ENCODE results near the gene FAM81B.
A peak's percentile ranks its signal among the peaks of the same experiment; 100 is the strongest.
"Not testable (repeated sequence)": the region's sequence is repeated elsewhere in the genome, so short reads cannot be mapped to it uniquely, and the experiment has no call there.

Gene FAM81B, protein sequence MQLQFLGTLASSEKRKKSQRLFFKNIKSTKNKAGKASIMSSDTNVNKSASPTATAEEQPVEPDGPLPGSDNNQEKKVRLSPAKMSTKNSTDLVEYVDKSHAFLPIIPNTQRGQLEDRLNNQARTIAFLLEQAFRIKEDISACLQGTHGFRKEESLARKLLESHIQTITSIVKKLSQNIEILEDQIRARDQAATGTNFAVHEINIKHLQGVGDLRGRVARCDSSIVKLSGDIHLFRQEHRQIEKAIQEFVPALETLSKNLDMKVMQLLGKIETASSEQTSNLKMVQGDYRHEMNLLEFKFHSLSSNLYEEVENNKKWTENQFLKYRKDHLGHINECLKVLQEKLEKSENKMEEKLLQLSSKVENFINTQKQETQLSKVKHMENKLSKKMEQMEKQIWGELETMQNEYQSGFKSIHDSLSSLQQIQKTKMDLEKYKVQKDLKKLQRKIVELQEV

DNA sequence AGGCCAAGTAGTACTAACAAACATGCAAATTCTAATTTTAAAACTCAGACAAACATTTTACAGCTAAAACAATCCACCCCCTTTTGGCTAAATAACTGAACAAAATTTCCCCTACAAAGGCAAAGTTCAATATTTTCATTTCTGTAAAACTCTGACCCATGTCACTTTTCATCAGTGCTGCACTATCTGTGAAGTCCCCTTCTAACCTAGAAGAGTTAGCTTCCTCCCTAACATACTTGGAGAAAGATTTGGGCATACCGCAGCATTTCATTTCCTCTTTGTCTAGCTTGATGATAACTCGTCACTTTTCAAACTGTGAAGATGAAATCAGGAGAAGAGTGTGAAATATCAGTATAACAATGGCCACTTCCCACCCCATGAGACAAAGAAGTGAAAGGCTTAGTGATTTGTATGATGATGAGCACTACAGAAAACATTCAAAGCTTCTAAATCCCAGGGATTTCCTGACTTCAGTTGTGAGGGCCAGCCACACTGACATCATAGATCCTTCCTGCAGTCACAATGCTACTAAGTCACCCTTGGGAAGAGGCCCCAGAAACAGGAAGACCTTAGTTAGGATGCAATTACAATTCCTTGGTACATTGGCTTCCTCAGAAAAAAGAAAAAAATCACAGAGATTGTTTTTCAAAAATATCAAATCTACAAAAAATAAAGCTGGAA, at the start of gene FAM81B:
TSS of gene FAM81B (plus strand) at position 555 of the 681 bp plus-strand sequence. CDS start at position 579, 24 bp downstream.
- DNase-seq: no peak

DNA sequence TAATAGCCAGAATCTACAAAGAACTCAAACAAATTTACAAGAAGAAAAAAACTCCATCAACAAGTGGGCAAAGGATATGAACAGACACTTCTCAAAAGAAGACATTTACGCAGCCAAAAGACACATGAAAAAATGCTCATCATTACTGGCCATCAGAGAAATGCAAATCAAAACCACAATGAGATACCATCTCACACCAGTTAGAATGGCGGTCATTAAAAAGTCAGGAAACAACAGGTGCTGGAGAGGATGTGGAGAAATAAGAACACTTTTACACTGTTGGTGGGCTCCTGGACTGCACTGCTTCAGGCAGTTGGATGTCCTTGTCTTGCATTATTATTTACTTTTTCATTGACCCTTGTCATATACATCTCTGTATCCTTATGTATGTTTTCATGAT, 49.7 kb upstream of the FAM81B start:
- DNase-seq: not testable (repeated sequence)

DNA sequence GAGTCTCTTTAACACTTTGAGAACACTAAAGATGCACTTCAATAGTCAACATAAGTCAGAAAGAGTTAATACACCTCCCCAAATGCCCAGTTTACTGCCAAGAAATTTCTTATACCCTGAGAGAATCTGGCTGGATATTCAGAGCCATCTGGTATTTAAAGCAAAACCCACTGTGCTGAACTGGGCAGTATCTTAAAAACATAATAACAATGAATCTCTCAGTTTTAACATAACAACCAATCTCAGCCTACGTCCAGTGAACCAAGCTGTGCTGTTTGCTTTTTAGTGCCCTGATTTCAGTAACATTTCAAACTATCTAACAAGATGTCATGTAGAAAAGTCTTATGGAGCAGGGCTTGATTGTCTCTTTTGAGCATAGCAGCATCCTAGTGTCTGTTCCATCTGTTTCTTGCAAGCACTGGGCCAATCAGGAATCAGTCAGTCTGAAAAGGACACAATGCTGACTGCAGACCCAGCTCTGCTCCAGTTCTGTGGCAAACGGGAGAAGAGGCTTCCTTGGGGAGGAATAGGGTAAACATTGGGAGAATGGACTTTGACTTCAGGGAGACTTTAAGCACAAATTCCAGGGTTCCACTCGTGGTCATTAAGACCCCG, 43.6 kb upstream of the FAM81B start:
- no peak for DNase-seq

DNA sequence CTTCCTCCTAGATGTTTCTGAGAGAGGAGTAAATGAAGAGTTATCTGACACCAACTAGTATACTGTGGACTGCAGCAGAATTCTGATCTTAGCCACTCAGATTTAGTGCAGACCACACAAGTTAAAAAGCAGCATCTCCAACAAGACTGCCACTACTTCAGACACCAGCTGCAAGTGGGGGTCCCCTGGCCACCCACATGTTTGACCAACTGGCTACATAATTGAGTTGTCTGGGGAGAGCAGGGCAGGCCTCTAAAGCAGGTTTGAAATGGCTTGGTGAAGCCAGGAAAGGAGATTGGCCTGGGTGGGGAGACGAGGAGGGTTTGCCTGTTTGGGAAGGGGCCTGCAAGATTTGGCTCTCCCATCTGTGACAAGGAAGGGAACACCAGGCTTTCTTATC, 40.5 kb upstream of the FAM81B start:
- no peak for DNase-seq

DNA sequence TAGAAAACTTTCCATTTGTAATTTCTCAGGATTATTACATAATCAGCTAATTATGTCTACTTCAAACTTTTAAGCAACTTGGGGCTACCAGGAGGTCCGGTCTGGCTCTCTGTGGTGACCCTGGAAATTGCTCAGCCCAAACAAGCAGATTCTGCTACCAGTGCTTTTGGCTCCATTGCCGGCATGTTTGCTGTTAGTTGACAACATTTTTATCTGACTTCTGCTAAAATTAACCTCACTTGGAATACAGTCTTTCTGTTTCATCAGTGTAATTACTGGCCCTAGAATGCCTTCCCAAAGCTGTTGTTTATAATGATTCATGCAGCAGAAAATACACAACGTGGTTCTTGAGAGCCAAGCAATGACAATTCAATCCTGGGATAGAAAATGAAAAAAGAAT, 38.5 kb upstream of the FAM81B start:
- no peak for DNase-seq

DNA sequence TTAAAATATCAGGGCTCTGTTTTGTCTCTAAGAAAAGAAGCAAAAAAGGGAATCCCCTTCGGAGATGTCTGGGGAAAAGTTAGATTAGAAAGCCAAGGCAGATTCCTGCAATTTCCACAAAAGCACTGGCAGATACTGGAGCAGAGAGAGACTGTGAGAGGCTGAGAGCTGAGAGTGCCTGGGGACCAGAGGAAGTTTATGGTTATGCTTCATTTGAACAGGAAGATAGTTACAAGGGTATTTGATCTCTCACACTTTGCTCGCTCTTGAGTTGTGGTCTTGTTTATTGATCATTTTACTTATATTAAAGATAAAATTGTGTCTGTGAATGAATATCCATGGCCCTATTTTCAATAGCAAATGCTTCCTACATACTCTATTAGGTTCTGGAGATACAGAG, 32.8 kb upstream of the FAM81B start:
- no peak for DNase-seq

DNA sequence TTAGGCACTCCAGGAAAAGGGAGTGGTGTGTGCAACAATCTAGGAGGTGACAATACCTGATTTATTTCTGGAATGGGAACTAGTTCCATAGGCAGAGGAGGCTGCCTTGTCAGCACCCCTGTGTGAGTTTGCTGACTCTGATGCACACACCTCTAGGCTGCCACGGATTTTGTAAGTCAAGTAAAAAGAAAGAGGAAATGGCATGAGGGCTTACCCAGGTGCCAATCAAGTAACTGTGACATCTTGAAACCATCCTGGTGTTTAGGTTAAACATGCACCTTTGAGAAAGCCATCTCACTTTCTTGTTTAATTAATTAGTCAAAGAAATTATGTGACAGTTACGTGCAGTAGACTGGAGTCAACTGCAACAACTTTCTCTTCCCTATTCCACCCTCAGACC, 32.3 kb upstream of the FAM81B start:
- no peak for DNase-seq

DNA sequence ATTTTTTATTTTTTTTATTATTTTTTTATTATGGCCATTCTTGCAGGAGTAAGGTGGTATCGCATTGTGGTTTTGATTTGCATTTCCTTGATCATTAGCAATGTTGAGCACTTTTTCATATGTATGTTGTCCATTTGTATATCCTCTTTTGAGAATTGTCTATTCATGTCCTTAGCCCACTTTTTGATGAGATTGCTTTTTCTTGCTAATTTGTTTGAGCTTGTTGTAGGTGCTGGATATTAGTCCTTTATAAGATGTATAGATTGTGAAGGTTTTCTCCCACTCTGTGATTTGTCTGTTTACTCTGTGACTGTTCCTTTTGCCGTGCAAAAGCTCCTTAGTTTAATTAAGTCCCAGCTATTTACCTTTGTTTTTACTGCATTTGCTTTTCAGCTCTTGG, 30.5 kb upstream of the FAM81B start:
- DNase-seq: not testable (repeated sequence)

DNA sequence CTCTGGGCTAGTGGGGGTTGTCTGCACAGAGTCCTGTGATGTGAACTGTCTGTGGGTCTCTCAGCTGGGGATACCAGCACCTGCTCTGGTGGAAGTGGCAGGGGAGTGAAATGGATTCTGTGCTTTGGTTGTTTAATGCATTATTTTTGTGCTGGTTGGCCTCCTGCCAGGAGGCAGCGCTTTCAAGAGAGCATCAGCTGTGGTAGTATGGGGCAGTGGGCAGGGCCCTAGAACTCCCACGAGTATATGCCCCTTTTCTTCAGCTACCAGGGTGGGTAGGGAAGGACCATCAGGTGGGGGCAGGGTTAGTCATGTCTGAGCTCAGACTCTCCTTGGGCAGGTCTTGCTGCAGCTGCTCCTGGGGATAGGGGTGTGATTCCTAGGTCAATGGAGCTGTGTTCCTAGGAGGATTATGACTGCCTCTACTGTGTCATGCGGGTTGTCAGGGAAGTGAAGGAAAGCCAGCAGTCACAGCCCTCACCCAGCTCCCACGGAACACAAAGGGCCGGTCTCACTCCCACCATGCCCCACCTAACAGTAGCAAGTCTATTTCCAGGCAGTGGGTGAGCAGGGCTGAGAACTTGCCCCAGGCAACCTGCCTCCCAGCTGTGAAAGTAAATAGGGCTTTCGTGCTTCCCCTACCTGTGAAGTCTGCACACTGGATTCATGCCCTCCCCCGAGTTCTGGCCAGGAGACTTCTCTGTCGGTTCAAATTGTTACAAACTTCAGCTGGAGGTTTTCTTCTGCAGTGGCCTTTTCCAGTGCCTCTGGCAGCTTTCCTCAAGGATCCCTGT, 25.7 kb upstream of the FAM81B start:
- no peak for DNase-seq

DNA sequence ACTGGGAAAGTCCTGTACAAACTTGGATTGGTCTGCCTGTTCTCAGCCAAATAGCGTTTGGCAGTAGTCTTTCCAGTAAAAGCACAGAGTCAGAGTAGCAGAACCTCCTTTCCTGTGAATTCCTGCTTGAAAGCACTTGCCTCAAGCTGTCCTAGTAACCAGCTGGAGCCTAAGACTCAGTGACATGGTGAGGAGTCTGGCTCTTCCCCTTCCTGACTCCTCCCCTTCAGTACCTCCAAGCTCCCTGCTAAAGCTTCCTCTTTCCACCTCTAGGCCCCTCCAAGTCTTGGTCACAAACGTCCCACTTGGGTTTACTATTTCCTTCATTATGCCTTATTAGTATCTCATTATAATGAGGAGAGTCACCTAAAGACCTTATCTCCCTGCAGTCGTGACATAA, 21.4 kb upstream of the FAM81B start:
- DNase-seq: peak; percentile 43

DNA sequence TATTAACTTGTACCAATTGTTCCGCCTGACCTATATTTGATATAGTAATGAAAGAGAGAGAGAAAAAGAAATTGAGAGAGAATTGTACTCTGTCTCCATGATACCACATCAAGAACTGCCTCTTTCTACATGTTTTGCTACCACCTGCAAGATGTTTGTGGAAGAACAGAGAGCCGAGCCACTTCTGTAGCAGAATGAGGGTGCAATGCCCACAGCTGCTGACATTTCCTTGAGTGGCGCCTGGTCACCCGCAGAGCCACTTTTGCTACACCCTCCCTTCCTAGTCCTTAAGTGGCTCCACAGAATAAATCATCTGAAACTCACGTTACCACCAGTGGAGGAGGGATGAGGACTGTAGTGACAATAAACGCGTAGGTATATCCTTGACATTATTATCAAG, 17.1 kb upstream of the FAM81B start:
- no peak for DNase-seq

DNA sequence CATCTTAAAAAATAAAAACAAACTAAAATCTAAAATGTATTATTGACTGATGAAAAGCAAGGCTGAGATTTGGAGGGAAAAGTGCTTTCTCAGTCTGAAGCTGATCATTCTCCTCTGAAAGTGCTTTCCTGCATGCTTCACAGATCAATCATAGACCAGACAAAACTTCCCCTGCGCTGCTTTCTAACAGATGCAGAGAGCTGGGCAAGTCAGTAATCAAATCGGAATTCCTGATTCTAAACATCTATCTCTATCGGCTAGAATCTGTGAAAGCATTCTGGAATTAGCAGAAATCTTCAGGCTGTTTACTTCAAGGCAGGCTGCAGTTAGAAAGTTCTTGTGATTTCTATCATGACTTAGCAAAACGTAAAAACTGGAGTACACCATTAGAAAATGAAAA, 15.6 kb upstream of the FAM81B start:
- no peak for DNase-seq

DNA sequence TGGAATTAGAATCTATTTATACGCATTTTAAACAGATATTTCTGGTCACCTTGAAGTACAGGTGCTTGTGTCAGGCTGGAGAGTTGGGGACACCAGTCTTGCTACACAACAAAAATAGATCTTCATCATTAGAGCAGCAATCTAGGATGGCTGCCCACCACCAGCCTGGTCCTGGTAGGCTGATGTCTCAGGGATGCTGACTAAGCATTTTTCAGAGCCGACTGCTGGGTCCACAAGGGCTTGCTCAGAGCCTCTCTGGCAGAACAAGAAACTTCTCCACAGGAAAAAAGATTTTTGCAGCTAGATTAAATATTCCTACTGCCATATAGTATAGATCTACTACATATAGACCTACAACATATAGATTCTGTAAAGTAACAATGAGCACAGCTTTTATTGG, 12.0 kb upstream of the FAM81B start:
- no peak for DNase-seq

DNA sequence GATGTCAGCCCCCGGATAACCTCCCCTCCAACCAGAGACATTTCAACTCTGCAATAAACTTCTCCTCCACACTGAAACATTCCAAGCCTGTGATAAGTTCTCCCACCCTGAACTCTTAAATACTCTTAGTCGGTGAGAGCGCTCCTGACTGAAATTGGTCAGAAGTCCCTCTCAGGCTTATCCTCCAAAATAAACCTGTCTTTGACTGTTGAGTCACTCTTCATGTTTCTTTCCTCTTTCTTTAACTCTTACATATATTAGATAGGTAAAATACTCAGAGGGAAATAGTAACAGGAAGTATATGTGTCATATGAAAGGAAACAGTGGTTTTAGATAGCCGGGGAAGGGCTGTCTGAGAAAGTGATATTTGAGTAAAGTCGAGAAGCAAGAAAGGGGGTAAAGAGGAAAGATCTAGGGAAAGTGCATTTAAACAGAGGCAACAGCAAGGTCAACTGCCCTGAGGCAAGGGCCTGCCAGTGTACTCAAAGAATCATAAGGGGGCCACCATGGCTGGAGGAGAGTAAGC, 11.0 kb upstream of the FAM81B start:
- DNase-seq: no peak

DNA sequence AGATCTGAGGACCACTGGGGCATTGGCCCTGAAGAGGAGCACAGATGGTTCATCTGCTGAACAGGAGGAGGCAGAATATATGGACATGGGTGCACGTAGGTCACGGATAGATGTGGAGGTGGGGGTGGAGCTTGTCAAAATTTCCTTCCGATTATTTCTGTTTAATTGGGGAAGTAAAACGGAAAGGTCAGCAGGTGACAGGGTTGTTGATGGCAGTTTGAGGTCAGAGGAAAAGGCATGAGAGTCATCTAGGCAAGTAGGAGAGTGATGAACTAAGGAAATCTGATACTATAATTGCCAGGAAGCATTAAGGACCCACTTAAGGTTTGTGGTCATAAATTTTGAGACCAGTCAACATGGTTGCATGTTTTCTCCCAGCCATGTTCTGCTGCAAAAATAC, 8.4 kb upstream of the FAM81B start:
- DNase-seq: no peak

DNA sequence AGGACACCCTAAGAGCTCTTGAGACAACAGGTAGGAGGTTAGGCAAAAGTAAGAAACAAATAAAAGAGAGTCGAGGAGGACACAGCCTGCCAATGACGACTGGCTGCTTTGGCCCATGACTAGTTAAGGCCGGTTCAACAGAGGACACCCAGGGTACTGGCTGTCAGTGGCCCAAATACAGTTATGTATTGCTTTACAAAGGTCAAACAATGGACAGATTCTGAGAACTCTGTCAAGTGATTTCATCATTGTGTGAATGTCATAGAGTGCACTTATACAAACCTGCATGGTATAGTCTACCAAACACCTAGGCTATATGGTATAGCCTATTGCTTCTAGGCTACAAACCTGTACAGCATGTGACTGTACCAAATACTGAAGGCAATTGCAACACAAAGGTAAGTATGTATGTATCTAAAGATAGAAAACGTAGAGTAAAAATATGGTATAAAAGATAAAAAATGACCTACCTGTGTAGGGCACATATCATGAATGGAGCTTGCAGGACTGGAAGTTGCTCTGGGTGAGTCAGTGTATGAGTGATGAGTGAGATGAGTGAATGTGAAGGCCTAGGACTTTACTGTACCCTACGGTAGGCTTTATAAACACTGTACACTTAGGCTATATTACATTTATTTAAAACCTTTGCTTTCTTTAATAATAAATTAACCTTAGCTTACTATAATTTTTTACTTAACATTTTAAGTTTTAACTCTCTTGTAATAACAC, 6.5 kb upstream of the FAM81B start:
- DNase-seq: no peak

DNA sequence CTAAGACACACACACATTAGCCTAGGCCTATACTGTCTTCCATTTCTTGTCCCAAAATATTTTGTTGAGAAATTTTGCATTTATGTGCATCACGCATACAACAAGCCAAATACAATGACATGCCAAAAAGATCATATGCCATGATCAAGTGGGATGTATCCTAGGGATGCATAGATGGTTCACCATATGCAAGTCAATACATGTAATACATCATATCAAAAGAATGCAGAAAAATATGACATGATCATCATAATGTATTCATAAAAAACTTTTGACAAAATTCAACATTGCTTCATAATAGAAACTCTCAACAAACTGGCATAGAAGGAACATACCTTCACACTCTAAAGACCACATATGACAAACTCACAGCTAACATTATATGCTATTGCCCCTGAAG, 5.8 kb upstream of the FAM81B start:
- DNase-seq: no peak

DNA sequence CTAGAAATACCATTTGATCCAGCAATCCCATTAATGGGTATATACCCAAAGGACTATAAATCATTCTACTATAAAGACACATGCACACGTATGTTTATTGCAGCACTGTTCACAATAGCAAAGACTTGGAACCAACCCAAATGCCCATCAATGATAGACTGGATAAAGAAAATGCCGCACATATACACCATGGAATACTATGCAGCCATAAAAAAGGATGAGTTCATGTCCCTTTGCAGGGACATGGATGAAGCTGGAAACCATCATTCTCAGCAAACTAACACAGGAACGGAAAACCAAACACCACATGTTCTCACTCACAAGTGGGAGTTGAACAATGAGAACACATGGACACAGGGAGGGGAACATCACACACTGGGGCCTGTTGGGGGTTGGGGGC, 799 bp downstream of the FAM81B start:
- not testable (repeated sequence) for DNase-seq

DNA sequence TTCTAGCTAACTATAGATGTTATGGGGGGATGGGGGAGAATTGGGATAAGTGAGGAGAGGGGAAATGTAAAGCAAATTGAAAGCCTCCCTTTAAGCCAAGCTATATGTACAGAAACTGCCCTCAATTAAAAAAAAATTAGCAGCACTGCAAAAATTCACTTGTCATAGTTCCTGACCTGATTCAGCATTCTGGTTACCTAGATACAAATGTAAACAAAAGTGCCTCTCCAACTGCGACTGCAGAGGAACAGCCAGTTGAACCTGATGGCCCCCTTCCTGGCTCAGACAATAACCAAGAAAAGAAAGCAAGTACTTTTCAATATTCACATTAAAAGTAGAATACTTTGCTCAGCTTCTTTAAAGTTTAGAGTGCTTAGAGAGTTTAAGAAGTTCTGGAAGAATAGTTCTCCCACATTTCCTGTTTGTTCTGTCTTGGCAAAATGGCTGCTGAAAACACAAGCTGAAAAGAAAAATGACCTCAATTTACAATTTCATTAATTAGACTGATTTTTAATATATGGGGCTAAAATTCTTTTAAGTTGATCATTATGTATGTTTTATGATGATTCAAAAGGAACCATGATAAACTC, 1.5 kb downstream of the FAM81B start:
- DNase-seq: peak; percentile 81

DNA sequence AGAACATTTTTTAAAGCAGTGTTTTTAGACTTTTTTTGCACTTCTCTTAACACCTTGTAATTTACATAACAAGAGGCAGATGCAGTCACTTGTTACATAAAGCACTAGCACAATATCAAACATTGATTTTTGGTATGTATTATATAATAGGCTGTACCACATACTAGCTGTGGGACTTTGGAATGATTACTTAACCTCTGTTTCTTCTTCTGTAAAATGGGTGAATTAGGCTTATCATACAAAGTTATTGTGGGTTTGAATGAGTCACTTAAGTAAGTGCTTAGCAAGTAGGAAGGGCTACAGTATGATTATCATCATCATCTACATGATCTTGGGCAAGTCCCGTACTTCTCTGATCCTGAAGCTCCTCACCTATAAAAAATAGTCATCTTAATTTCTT, 2.1 kb downstream of the FAM81B start:
- peak; percentile 20 for DNase-seq

DNA sequence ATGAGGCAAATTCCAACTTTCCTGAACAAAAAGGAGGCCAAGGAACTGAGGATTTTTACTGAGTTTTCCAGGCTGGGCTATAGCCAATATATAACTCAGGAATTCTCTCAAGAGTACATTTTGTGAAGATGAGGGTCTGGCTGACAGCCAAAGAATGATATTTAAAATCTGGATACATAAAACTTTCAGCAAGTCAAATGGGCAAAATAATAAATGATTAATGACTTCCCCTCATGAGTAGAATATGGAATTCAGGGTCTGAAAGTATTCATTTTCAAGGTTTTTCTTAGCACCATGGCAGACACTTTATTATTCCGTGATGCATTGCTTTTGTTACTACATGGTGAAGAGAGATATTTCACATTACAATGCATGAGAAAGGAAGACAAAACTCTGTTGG, 7.8 kb downstream of the FAM81B start:
- DNase-seq: no peak

DNA sequence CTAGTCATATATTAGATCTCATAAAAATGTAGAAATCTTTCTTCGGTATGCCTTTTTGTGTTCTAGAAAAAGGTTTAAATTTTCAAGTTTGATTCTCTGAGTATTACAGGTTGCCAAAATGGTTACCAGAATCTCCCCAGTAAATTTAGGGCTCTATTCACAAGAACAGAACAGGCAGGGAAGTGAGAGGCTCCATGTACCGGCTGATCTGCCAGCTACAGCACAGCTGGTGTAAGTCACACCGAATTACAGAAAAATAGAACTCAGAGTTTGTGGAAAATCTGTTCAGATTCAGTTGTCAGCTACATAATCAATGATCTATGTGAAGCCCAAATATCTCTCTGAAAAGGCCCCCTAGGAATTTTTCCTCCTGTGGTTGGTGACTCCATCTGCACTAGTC, 10.5 kb downstream of the FAM81B start:
- DNase-seq: no peak

Measured in hematopoietic multipotent progenitor cell treated with erythropoietin and hydrocortisone succinate and interleukin-3 and kit ligand, for 6 days (in vitro differentiated cells).